ENCODE measurements around the gene NLGN1. TPM values are rescaled to one million over a fixed set of nuclear protein-coding genes. Genes with fewer than 3 reads are reported as not detected.

NLGN1 gene
- total RNA-seq, 2 donors from 2014 or later: 0.67 to 1.3 TPM

DNA sequence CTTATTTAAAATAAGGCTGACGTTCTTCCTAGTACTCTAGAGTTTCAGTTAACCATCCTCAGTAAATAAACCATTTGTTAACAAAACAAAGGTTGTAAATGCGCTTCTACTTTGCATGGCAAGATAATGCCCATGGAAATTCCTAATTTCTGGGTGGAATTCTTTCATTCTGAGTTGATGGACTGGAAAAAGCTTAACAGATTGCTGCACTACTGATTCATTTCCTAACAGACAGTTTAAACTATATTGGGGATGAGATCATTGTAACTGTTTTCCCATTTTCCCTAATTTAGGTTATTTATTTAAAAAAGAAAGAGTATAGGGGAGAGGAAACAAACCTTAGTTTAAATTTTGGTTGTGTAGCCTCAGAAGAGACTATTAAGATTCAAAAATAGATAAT, 342.2 kb downstream of the NLGN1 start:
- intact Hi-C loops (cut with DNase I): no loop called here
- Histone ChIP-seq H3K36me3 (no peaks in the 10 kb centered on the region), H3K9me3 (no peaks in the 10 kb centered on the region), H3K27ac (no peak overlapping the region), H3K4me1 (no peaks in the 10 kb centered on the region), H3K27me3 (no peaks in the 10 kb centered on the region), H3K4me3 (no peak overlapping the region), H3K9ac (ENCODE audit: low read depth in 2 of 2, low read length in 2 of 2) (no peak overlapping the region)
- TF ChIP-seq, protein P1, sequence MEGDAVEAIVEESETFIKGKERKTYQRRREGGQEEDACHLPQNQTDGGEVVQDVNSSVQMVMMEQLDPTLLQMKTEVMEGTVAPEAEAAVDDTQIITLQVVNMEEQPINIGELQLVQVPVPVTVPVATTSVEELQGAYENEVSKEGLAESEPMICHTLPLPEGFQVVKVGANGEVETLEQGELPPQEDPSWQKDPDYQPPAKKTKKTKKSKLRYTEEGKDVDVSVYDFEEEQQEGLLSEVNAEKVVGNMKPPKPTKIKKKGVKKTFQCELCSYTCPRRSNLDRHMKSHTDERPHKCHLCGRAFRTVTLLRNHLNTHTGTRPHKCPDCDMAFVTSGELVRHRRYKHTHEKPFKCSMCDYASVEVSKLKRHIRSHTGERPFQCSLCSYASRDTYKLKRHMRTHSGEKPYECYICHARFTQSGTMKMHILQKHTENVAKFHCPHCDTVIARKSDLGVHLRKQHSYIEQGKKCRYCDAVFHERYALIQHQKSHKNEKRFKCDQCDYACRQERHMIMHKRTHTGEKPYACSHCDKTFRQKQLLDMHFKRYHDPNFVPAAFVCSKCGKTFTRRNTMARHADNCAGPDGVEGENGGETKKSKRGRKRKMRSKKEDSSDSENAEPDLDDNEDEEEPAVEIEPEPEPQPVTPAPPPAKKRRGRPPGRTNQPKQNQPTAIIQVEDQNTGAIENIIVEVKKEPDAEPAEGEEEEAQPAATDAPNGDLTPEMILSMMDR (IDR thresholded peaks at IDR 0.05): no peak
- DNase-seq: no peak

DNA sequence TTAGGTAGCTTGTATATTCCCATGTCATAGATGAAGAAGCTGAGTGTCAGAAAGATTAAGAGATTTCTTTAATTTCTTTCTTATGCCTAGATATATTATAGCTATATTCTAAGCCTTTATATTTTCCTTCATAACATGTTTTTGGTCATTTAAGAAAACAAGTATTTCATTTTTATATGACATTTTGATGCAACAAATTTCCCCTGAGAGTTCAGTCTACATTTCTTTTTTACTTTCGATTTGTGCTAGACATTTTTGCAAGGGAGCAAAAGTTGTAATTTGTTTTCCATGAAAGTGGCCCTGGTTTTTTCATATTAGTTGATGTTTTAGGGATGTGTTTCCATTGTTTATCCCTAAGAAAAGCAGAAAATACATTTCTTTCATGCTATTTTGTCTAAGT, 344.9 kb downstream of the NLGN1 start:
- H3K36me3 ChIP-seq: no peaks in the 10 kb centered on the region
- no peaks in the 10 kb centered on the region for H3K27me3 ChIP-seq
- H3K27ac ChIP-seq: no peak overlapping the region
- TF ChIP-seq, protein P1 (IDR thresholded peaks at IDR 0.05): no peak
- H3K9me3 ChIP-seq: no peaks in the 10 kb centered on the region
- no peaks in the 10 kb centered on the region for H3K4me1 ChIP-seq
- intact Hi-C loops (cut with DNase I): no loop called here
- H3K9ac ChIP-seq (ENCODE audit: low read depth in 2 of 2, low read length in 2 of 2): no peak overlapping the region
- no peak overlapping the region for H3K4me3 ChIP-seq
- no peak for DNase-seq

DNA sequence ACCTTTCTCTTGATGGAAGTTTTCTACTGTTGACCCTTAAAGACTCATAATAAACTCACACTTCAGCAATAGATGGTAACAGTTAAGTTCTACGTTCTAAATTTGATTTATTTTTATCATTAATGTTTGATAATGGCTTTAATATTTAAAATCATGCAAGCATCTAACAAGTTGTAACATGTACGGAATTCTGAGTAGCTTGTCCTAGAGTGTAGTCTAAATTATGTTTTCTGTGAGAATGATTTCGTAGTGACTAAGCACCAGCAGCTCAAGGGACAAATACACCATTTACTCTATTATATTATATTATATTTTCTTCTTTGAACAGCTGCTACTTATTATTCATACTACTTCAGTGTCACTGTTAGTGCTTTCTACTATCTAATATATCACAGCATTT, 345.6 kb downstream of the NLGN1 start:
- Histone ChIP-seq H3K9ac (ENCODE audit: low read depth in 2 of 2, low read length in 2 of 2) (no peak overlapping the region), H3K27me3 (no peaks in the 10 kb centered on the region), H3K4me3 (no peak overlapping the region), H3K36me3 (no peaks in the 10 kb centered on the region), H3K9me3 (no peaks in the 10 kb centered on the region), H3K27ac (no peak overlapping the region), H3K4me1 (no peaks in the 10 kb centered on the region)
- intact Hi-C loops (cut with DNase I): no loop called here
- TF ChIP-seq, protein P1 (IDR thresholded peaks at IDR 0.05): no peak
- DNase-seq: no peak

DNA sequence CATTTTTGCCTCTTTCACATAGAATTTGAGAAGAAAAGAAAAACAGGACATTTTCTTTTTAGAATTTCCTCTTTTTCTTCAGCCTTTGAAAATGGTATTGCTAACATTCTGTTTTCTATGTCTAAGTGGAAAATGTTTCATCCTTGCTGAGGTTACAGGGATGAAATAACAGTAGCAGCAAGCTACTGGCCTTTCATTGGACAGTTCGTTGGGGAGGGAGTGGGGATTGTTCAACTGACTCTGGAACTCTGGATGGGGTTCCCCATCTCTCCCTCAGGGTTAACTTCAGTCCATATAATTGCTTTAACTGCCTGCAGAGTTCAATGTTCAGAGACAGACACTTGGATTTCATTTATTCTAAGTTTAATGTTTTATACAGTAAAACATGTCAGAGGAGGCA, 346.0 kb downstream of the NLGN1 start:
- no peak overlapping the region for H3K9ac ChIP-seq (ENCODE audit: low read depth in 2 of 2, low read length in 2 of 2)
- H3K4me3 ChIP-seq: no peak overlapping the region
- no peak for DNase-seq
- H3K27me3 ChIP-seq: no peaks in the 10 kb centered on the region
- H3K27ac ChIP-seq: no peak overlapping the region
- TF ChIP-seq, protein P1 (IDR thresholded peaks at IDR 0.05): no peak
- intact Hi-C loops (cut with DNase I): no loop called here
- H3K9me3 ChIP-seq: no peaks in the 10 kb centered on the region
- H3K36me3 ChIP-seq: no peaks in the 10 kb centered on the region
- no peaks in the 10 kb centered on the region for H3K4me1 ChIP-seq

DNA sequence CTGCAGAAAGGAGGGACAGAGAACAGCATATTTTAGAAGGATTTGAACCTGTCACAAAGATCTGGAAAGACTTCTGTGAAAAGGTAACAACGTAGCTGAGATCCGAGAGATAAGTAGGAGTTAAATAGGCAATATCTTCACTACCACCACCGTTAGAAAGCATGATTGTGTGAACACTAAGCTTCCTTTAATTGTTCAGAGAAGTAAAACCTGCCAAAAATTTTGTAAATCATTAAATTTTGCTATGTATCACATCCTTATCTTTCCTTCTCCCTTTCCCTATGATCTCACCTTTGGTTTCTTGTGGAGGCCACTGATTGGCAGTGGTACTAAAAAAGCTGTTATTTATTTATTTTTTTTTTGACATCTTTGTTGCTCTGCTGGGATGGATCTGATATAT, 346.9 kb downstream of the NLGN1 start:
- no peaks in the 10 kb centered on the region for H3K27me3 ChIP-seq
- H3K36me3 ChIP-seq: no peaks in the 10 kb centered on the region
- no peaks in the 10 kb centered on the region for H3K9me3 ChIP-seq
- no peak overlapping the region for H3K9ac ChIP-seq (ENCODE audit: low read depth in 2 of 2, low read length in 2 of 2)
- intact Hi-C loops (cut with DNase I): no loop called here
- TF ChIP-seq, protein P1 (IDR thresholded peaks at IDR 0.05): no peak
- H3K4me1 ChIP-seq: no peaks in the 10 kb centered on the region
- no peak overlapping the region for H3K27ac ChIP-seq
- H3K4me3 ChIP-seq: no peak overlapping the region
- no peak for DNase-seq

DNA sequence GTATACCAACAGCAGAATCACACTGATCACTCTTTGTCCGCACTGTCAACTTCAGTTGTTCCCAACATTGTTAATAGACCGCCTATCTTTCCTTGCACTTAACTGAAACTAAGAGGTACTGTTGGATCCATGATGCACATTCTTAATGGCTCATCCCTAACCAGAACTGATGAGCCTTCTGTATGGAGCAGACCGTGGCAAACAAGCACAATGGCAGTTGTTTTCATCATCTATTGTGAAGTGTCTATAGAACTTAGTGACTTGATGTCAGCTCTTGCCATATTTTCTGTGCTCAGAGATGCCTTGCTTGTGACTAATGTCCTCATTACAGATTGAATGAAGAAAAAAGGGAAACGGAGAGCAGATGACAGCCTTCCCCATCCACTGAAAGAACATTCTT, 347.4 kb downstream of the NLGN1 start:
- Histone ChIP-seq H3K27me3 (no peaks in the 10 kb centered on the region), H3K4me3 (no peak overlapping the region), H3K27ac (no peak overlapping the region), H3K9ac (ENCODE audit: low read depth in 2 of 2, low read length in 2 of 2) (no peak overlapping the region), H3K4me1 (no peaks in the 10 kb centered on the region), H3K36me3 (no peaks in the 10 kb centered on the region), H3K9me3 (no peaks in the 10 kb centered on the region)
- DNase-seq: no peak
- intact Hi-C loops (cut with DNase I): no loop called here
- TF ChIP-seq, protein P1 (IDR thresholded peaks at IDR 0.05): no peak
